ENCODE data around the gene FAT2.

FAT2 gene

DNA sequence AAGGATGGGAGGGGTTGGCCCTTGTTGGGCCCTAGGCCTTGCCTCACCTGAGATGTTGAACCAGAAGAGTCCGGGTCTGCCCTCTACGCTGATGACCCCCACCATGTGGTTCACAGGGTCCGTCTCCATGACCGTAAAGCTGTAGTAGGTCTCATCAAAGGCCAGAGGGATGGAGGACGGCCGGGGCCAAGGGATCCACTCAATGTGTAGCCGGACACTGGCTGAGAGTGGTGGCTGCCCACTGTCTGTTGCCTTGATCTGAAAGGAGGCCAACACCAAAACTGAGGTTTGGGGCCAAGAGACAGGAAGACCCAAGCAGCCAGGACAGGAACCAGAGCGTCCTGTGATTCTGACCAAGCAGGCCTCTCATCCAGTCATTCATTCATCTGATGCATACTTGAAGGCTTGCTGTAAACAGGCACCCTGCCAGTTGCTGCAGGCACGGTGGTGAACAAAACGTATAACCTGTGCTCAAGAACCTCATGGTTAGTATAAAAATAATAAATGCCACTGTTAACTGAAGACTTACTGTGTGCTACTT lies 37.9 kb downstream of the FAT2 start:
- no peak for DNase-seq

GRCh38 chr5:151551985-151552384 lies 39.1 kb downstream of the FAT2 start:
- no peak for DNase-seq

GRCh38 chr5:151550146-151550545 lies 41.0 kb downstream of the FAT2 start:
- DNase-seq: no peak

DNA sequence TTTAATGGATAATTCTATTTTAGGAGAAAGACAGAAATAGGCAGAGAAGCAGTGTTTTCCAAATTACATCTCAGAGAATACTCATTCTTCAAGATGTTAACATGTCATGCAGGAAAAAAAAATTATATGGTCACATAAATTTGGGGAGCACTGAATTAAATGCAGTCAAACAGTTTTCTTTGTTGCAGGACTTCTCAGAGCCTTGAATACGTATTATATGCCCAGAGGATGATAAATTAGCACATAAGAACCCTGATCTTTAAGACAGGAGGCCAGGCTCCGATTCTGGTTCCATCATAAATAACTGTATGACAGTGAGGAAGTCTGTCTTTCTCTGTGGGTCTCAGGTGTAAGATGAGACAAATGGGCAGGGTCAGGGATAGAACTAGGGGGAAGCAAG lies 41.4 kb downstream of the FAT2 start:
- no peak for DNase-seq

- DNase-seq: no peak
Measured at GRCh38 chr5:151547364-151547763, 43.8 kb downstream of the FAT2 start.

DNA sequence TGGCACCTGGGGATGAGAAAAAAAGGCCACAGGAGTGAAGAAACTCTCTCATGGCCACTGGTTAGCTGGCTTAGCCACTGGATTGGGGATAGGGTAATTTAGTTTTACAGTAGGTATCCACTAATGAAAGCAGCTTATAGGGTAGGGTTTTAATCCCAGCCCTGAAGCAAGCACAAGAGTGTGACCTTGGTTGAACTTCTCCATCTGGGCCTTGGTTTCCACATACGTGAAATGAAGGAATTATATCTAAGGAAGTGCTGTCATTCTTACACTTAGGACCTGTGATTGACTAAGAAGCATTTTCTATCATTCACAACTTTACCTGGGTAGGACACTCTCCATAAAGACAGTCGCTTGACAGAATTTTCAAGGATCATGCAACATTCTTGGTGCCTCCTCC lies 49.6 kb downstream of the FAT2 start:
- no peak for DNase-seq

Data from CD4-positive, alpha-beta T cell treated with Interleukin-17A for 4 hours (primary cell).